GM23248 (cell line): ENCODE results near the gene SUN1. TPM values are rescaled to one million over a fixed set of nuclear protein-coding genes. Genes with fewer than 3 reads are reported as not detected.

Experiments used
- DNase-seq: peaks from one replicate; pipeline ENCODE4 v3.0.0-alpha.2; 2015
- H2AFZ ChIP-seq: fragments of 200-600 bp; sonication (generic); 2 replicates; pipeline ENCODE4 v1.6.1; 2016; ENCODE audit warnings: antibody characterized with exemption
- H3F3A ChIP-seq: fragments of 200-600 bp; sonication (generic); 2 replicates; pipeline ENCODE4 v1.6.1; 2016; ENCODE audit warnings: mild to moderate bottlenecking, antibody characterized with exemption, mixed run types; ENCODE audit not compliant: insufficient read depth
- H3K27ac ChIP-seq: fragments of 200-600 bp; sonication (generic); 2 replicates; pipeline ENCODE4 v1.5.1; 2016; ENCODE audit warnings: mild to moderate bottlenecking
- H3K27me3 ChIP-seq: fragments of 200-600 bp; sonication (generic); replicated peaks from 2 replicates; pipeline ENCODE4 v1.6.1; 2016; ENCODE audit warnings: mild to moderate bottlenecking; ENCODE audit not compliant: insufficient read depth
- H3K36me3 ChIP-seq: fragments of 200-600 bp; sonication (generic); 2 replicates; pipeline ENCODE4 v1.6.1; 2016; ENCODE audit warnings: low read depth, mild to moderate bottlenecking
- H3K4me1 ChIP-seq: fragments of 200-600 bp; sonication (generic); 2 replicates; pipeline ENCODE4 v1.6.1; 2016; ENCODE audit warnings: mild to moderate bottlenecking; ENCODE audit not compliant: insufficient read depth
- H3K4me2 ChIP-seq: fragments of 200-600 bp; sonication (generic); one replicate; pipeline ENCODE4 v1.6.1; 2016; ENCODE audit warnings: mild to moderate bottlenecking; ENCODE audit not compliant: unreplicated experiment
- H3K4me3 ChIP-seq: fragments of 200-600 bp; sonication (generic); 2 replicates; pipeline ENCODE4 v1.5.1; 2016; ENCODE audit warnings: mild to moderate bottlenecking
- H3K79me2 ChIP-seq: fragments of 200-600 bp; sonication (generic); 2 replicates; pipeline ENCODE4 v1.6.1; 2016; ENCODE audit warnings: mild to moderate bottlenecking; ENCODE audit not compliant: insufficient read depth
- H3K9ac ChIP-seq: fragments of 200-600 bp; sonication (generic); 2 replicates; pipeline ENCODE4 v1.6.1; 2016; ENCODE audit warnings: mild to moderate bottlenecking
- H3K9me2 ChIP-seq: fragments of 200-600 bp; sonication (generic); 2 replicates; pipeline ENCODE4 v1.6.1; 2016; ENCODE audit warnings: mixed run types, mild to moderate bottlenecking, moderate library complexity; ENCODE audit not compliant: insufficient read depth
- H3K9me3 ChIP-seq: fragments of 200-600 bp; sonication (generic); one replicate; pipeline ENCODE4 v1.6.1; 2017; ENCODE audit warnings: low read depth
- H4K20me1 ChIP-seq: fragments of 200-600 bp; sonication (generic); 2 replicates; pipeline ENCODE4 v1.6.0; 2016; ENCODE audit not compliant: insufficient read depth
- EZH2 ChIP-seq: fragments of 200-600 bp; sonication (generic); IDR thresholded peaks from 2 replicates; pipeline ENCODE4 v1.6.1; 2018; ENCODE audit warnings: antibody characterized with exemption, mild to moderate bottlenecking; ENCODE audit not compliant: insufficient read depth, poor library complexity, severe bottlenecking
- EZH2phosphoT487 ChIP-seq: fragments of 200-600 bp; sonication (generic); IDR thresholded peaks from 2 replicates; pipeline ENCODE4 v1.6.1; 2018; ENCODE audit warnings: antibody characterized with exemption, moderate library complexity, mild to moderate bottlenecking, low read depth; ENCODE audit not compliant: insufficient read depth
- WGBS, 2 experiments: methylation state at CpG; one replicate each; pipeline ENCODE4 v1.1.6; 2015 to 2017; ENCODE audit warnings: low lambda C conversion rate in 2 of 2, low coverage in 1 of 2; ENCODE audit errors: missing lambda C conversion rate in 2 of 2; 5-methylcytosine and 5-hydroxymethylcytosine counted together
- in situ Hi-C: fragments of 300-500 bp; cut with MboI; formaldehyde crosslinking; loops from 2 replicates; pipeline ENCODE4 v1.15.0; 2020
- polyA plus RNA-seq: library from polyadenylated mRNA; unstranded; fragments of >200 nt; fragmentation: Nextera tagmentation; extraction: Ambion mirVana; gene quantifications from 2 replicates; pipeline ENCODE4 v1.2.1, GENCODE V29; 2016
- total RNA-seq: library from RNA; depleted of rRNA; stranded (reverse); fragments of >200 nt; shearing (Covaris generic); gene quantifications from 2 replicates; pipeline ENCODE4 v1.2.3, GENCODE V29; 2014

SUN1 gene
- total and polyA plus RNA-seq, 2 experiments from 2014 or later = 74.0 to 104 TPM

DNA sequence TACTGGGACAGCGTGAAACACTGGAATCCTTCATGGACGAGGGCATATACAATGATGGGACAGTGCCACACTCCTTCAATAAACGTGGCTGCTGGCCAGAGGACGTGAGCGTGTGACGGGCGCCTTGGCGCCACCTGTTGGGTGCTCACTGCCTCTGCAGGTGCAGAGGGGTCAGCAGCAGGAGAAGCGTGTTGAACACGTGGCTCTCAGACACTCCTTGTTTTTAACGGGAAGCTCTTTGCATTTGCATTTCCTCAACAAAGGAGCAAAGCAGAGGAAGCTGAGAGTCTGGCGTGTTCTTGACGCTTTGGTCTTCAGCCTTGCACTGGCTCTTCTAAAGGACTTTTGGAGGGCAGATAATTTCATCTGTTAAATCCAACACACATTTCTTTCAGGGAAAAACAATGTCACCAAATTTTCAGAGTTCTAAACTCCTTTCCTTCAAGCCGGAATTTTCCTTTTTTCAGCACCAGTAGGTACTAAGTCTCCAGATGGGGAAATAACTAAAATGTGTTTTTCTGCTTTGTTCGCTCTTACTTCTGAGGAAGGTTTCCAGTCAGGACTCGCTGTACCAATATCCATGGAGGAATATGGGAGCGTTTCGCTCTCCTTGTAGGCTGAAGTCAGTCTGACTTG is 41.2 kb downstream of the SUN1 start:
- peak; percentile 95 for DNase-seq
- Histone ChIP-seq H3K27ac (peak overlapping the region; percentile 37), H4K20me1 (no peaks in the 10 kb centered on the region), H3K9me3 (no peaks in the 10 kb centered on the region), H2AFZ (peak overlapping the region; percentile 43), H3K79me2 (peaks cover 22% of the 10 kb centered on the region), H3K9ac (peak overlapping the region; percentile 44), H3K27me3 (no peaks in the 10 kb centered on the region), H3K36me3 (peaks cover 24% of the 10 kb centered on the region; the same call in 1 of the 2 replicates), H3K4me2 (no peak overlapping the region), H3K4me1 (peaks cover 13% of the 10 kb centered on the region), H3K4me3 (no peak overlapping the region), H3K9me2 (no peaks in the 10 kb centered on the region), H3F3A (peaks cover 12% of the 10 kb centered on the region)
- WGBS, 2 experiments = 31 to 33% methylated on average over 18 of the region's 18 CpGs
- in situ Hi-C loops = no loop called here
- TF ChIP-seq EZH2phosphoT487 = no peak
- TF ChIP-seq EZH2 = no peak

DNA sequence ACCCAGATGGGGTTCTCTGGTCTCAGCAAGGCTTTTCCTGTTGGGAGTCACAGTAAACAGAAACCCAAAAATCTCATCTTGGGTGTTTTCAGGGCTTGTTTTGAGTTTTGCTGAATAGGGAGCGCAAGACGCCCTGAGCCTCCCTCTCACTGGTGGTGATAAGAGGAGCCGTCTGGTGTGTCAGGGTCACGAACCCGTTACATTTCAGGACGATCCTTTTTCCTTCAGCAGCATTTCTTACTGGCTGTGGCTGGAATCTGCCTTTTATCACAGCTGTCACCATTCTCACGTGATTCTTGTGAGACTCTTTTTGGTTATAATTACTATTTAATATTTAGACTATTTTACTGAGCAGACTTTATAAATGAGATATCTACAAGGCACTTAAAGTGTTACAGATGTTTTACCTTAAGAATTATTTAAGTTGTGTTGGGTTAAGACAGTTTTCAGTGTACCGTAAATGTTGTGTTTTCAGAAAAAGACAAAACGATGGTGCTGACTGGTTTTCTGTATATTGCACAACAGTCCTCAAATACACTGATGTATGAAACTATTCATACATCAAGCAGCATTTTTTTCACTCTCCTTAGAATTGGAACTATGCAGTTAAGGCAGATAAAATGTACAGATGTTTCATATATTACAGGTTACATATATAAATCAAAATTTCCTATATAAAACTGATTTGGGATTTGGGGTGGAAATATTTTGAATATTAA is 41.9 kb downstream of the SUN1 start:
- H3K4me1 ChIP-seq = peaks cover 15% of the 10 kb centered on the region
- H3K9me3 ChIP-seq = no peaks in the 10 kb centered on the region
- DNase-seq = no peak
- no peak overlapping the region for H3K4me2 ChIP-seq
- WGBS, 2 experiments = 95 to 98% methylated on average over 9 of the region's 9 CpGs
- peak overlapping the region; percentile 44; the same call in 1 of the 2 replicates for H3K9ac ChIP-seq
- no peaks in the 10 kb centered on the region for H3K9me2 ChIP-seq
- H3F3A ChIP-seq = peaks cover 12% of the 10 kb centered on the region
- TF ChIP-seq EZH2 (no peak), EZH2phosphoT487 (no peak)
- peaks cover 24% of the 10 kb centered on the region; the same call in 1 of the 2 replicates for H3K36me3 ChIP-seq
- in situ Hi-C loops = no loop called here
- H2AFZ ChIP-seq = no peak overlapping the region
- 0 out of 2 replicates have a peak, but pooled peaks cover 2% of the 10 kb centered on the region for H4K20me1 ChIP-seq
- no peak overlapping the region for H3K4me3 ChIP-seq
- peaks cover 26% of the 10 kb centered on the region for H3K79me2 ChIP-seq
- H3K27me3 ChIP-seq = no peaks in the 10 kb centered on the region
- peak overlapping the region; percentile 37; the same call in 1 of the 2 replicates for H3K27ac ChIP-seq

DNA sequence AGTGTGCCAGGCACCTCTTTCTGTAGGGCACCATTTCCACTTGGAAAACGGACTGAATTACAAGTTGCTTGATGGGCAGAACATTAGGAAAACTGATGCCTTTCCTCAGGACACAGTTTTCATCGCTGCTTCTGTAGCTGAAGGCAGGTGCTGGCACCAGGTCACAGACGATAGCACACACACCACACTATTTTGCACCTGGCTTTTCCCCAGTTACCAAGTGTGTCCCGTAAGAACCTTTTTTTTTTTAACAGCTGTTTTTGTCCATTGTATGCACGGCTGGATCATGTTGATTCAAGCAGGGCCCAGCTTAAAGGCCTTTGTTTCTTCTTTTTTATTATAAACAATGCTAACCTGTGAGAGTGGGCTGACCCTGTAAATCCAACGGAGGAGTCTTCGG is 42.8 kb downstream of the SUN1 start:
- Histone ChIP-seq H4K20me1 (0 out of 2 replicates have a peak, but pooled peaks cover 5% of the 10 kb centered on the region), H3K9ac (no peak overlapping the region), H3K27me3 (no peaks in the 10 kb centered on the region), H3K27ac (no peak overlapping the region), H2AFZ (no peak overlapping the region), H3K36me3 (peaks cover 20% of the 10 kb centered on the region; the same call in 1 of the 2 replicates), H3K4me1 (peaks cover 15% of the 10 kb centered on the region), H3K4me2 (no peak overlapping the region), H3K79me2 (peaks cover 30% of the 10 kb centered on the region), H3K9me2 (no peaks in the 10 kb centered on the region), H3K4me3 (no peak overlapping the region), H3F3A (peaks cover 12% of the 10 kb centered on the region), H3K9me3 (no peaks in the 10 kb centered on the region)
- DNase-seq = no peak
- TF ChIP-seq EZH2 (no peak), EZH2phosphoT487 (no peak)
- in situ Hi-C loops = no loop called here
- 89 to 91% methylated on average over 7 of the region's 7 CpGs for WGBS, 2 experiments

DNA sequence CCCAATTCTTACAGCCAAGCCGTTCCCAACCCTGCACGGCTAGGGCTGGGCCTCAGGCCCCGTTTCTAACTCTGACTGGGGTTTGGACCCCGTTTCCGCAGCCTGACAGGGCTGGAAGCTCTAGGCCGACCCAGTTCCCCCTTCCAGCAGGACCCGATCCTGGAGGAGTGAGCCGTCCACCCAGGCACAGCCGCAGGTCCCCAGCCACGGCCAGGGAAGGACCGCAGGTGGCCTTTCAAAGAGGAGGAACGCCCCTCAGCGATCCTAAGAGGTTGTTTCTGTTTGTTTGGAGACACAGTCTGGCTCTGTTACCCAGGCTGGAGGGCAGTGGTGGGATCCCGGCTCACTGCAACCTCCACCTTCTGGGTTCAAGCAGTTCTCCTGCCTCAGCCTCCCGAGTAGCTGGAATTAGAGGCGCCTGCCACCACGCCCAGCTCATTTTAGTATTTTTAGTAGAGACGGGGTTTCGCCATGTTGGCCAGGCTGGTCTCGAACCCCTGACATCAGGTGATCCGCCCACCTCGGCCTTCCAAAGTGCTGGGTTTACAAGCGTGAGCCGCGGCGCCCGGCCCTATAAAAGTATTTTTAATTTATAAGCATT is 43.3 kb downstream of the SUN1 start:
- H3K4me1 ChIP-seq = peaks cover 15% of the 10 kb centered on the region
- peak overlapping the region; percentile 52 for H3K4me2 ChIP-seq
- no peaks in the 10 kb centered on the region for H3K9me3 ChIP-seq
- peak overlapping the region; percentile 45; the same call in 1 of the 2 replicates for H2AFZ ChIP-seq
- peak overlapping the region; percentile 56 for H3K27ac ChIP-seq
- peaks cover 35% of the 10 kb centered on the region for H3K79me2 ChIP-seq
- in situ Hi-C loops = no loop called here
- H3K9ac ChIP-seq = peak overlapping the region; percentile 72
- WGBS, 2 experiments = 67 to 69% methylated on average over 26 to 27 of the region's 27 CpGs
- peak overlapping the region; percentile 56 for H3K4me3 ChIP-seq
- no peaks in the 10 kb centered on the region for H3K27me3 ChIP-seq
- 0 out of 2 replicates have a peak, but pooled peaks cover 5% of the 10 kb centered on the region for H4K20me1 ChIP-seq
- H3K9me2 ChIP-seq = no peaks in the 10 kb centered on the region
- H3F3A ChIP-seq = peaks cover 12% of the 10 kb centered on the region
- peaks cover 20% of the 10 kb centered on the region; the same call in 1 of the 2 replicates for H3K36me3 ChIP-seq
- DNase-seq = no peak
- TF ChIP-seq EZH2 = no peak
- no peak for TF ChIP-seq EZH2phosphoT487
